Measurements from ENCODE around the gene PTK7.

PTK7 gene

GRCh38 chr6:43200541-43200940, 124.4 kb downstream of the PTK7 start:
- ChIA-PET POLR2A (interaction anchor here (2.1 kb wide), 1 partner anchor 18 kb away, joined by 6 read pairs; the partner anchor contains the start of gene CUL9), CTCF (interaction anchor here (0.7 to 2.2 kb wide), 4 partner anchors 11 to 191 kb away, joined by 3 to 12 read pairs (median 3); partner anchors contain the start of gene DNPH1)
- no peak for DNase-seq (ENCODE audit: low read depth, low spot score)
- no peak overlapping the region for H3K4me3 ChIP-seq (ENCODE audit: low read depth, low read length)
- TF ChIP-seq, protein P1, sequence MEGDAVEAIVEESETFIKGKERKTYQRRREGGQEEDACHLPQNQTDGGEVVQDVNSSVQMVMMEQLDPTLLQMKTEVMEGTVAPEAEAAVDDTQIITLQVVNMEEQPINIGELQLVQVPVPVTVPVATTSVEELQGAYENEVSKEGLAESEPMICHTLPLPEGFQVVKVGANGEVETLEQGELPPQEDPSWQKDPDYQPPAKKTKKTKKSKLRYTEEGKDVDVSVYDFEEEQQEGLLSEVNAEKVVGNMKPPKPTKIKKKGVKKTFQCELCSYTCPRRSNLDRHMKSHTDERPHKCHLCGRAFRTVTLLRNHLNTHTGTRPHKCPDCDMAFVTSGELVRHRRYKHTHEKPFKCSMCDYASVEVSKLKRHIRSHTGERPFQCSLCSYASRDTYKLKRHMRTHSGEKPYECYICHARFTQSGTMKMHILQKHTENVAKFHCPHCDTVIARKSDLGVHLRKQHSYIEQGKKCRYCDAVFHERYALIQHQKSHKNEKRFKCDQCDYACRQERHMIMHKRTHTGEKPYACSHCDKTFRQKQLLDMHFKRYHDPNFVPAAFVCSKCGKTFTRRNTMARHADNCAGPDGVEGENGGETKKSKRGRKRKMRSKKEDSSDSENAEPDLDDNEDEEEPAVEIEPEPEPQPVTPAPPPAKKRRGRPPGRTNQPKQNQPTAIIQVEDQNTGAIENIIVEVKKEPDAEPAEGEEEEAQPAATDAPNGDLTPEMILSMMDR (IDR thresholded peaks at IDR 0.05; ENCODE audit: insufficient read depth, low read length, missing control alignments) = no peak

DNA sequence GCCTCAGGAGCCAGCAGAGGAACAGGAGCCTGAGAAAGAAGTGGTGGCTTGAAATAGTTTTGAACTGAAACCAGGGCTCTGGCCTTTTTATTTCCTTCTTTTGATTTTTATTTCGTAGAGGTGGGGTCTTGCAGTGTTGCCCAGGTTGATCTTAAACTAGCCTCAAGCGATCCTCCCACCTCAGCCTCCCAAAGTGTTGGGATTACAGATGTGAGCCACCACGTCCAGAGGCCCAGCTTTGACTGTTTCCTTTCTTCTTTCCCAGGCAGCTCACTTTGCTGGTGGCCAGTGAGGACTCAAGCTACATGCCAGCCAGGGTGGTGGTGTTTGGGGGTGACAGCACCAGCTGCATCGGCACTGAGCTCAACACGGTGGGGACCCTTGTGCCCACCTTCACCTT, 126.3 kb downstream of the PTK7 start:
- DNase-seq (ENCODE audit: low read depth, low spot score) = no peak
- ChIA-PET POLR2A (interaction anchor here (2.1 kb wide), 1 partner anchor 20 kb away, joined by 6 read pairs; the partner anchor contains the start of gene CUL9), CTCF (interaction anchor here (1.1 kb wide), 1 partner anchor 14 kb away, joined by 4 read pairs; no protein-coding TSS in a partner anchor)
- no peak overlapping the region for H3K4me3 ChIP-seq (ENCODE audit: low read depth, low read length)
- TF ChIP-seq, protein P1 (IDR thresholded peaks at IDR 0.05; ENCODE audit: insufficient read depth, low read length, missing control alignments) = no peak

DNA sequence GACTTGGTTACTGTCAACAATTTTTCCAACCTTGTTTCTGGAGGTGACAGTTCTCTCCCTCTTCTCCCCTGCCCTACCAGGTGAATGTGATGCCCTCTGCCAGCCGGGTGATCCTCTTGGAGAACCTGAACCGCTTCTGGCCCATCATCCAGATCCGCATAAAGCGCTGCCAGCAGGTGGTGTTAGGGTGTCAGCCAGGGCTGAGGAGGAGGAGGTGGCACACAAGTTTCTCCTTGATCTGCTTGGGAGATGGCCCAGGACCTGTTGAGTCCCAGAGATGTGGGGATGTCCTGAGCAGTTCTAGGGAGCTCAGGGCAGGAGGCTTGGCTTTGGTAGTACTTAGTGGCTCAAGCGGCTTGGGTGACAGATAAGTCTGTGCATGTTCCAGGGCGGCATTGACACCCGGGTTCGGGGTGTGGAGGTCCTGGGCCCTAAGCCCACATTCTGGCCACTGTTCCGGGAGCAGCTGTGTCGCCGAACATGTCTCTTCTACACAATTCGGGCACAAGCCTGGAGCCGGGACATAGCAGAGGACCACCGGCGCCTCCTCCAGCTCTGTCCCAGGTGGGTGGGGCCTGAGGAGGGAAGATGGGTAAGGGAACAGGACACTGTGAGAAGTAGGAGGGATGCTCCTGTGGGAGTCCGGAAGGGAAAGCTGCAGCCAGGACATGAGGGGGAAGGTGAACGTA, 127.1 kb downstream of the PTK7 start:
- CTCF ChIA-PET = interaction anchor here (3.3 kb wide), 1 partner anchor 26 kb away, joined by 10 read pairs; the partner anchor contains the start of gene DNPH1
- no peak for DNase-seq (ENCODE audit: low read depth, low spot score)
- POLR2A ChIA-PET = no interaction called here
- TF ChIP-seq, protein P1 (IDR thresholded peaks at IDR 0.05; ENCODE audit: insufficient read depth, low read length, missing control alignments) = no peak
- no peak overlapping the region for H3K4me3 ChIP-seq (ENCODE audit: low read depth, low read length)

- ChIA-PET CTCF (interaction anchor here (3.3 kb wide), 1 partner anchor 26 kb away, joined by 10 read pairs; the partner anchor contains the start of gene DNPH1), POLR2A (no interaction called here)
- TF ChIP-seq, protein P1 (IDR thresholded peaks at IDR 0.05; ENCODE audit: insufficient read depth, low read length, missing control alignments) = no peak
- DNase-seq (ENCODE audit: low read depth, low spot score) = no peak
- no peak overlapping the region for H3K4me3 ChIP-seq (ENCODE audit: low read depth, low read length)
Observed at GRCh38 chr6:43203718-43204095, 127.6 kb downstream of the PTK7 start.

- DNase-seq (ENCODE audit: low read depth, low spot score) = no peak
- no peak overlapping the region for H3K4me3 ChIP-seq (ENCODE audit: low read depth, low read length)
- ChIA-PET CTCF (interaction anchor here (3.3 kb wide), 1 partner anchor 25 kb away, joined by 10 read pairs; the partner anchor contains the start of gene DNPH1), POLR2A (no interaction called here)
- TF ChIP-seq, protein P1 (IDR thresholded peaks at IDR 0.05; ENCODE audit: insufficient read depth, low read length, missing control alignments) = no peak
Observed at GRCh38 chr6:43204271-43205105, 128.4 kb downstream of the PTK7 start.

DNA sequence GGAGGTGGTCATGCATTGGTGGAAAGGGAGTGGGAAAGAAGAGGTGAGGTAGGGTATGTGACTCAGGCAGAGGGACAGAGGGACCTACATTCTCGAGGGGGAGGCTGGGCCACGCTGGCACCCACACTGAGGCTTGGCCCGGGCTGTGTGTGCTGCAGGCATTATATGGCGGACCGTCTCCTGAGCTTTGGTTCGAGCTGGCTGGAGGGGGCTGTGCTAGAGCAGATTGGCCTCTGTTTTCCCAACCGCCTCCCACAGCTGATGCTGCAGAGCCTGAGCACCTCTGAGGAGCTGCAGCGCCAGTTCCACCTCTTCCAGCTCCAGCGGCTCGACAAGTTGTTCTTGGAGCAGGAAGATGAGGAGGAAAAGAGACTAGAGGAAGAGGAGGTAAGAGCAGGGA, 129.7 kb downstream of the PTK7 start:
- no peak overlapping the region for H3K4me3 ChIP-seq (ENCODE audit: low read depth, low read length)
- POLR2A ChIA-PET = no interaction called here
- no peak for DNase-seq (ENCODE audit: low read depth, low spot score)
- TF ChIP-seq, protein P1 (IDR thresholded peaks at IDR 0.05; ENCODE audit: insufficient read depth, low read length, missing control alignments) = no peak
- CTCF ChIA-PET = interaction anchor here (3.3 kb wide), 1 partner anchor 24 kb away, joined by 10 read pairs; the partner anchor contains the start of gene DNPH1

Data from AG04449 (cell line).